H1 (cell line): ENCODE data around the gene CDH7. TPM values are rescaled to one million over a fixed set of nuclear protein-coding genes. Genes with fewer than 3 reads are reported as not detected.

Experiments used
- CEBPB ChIP-seq: IDR thresholded peaks from 2 replicates; pipeline ENCODE4 v1.6.1; 2012; ENCODE audit warnings: low read depth, low read length
- CHD7 ChIP-seq: fragments of 300-600 bp; sonication (generic); IDR thresholded peaks from 2 replicates; pipeline ENCODE4 v1.7.1; 2012; ENCODE audit warnings: low read length, moderate library complexity, mild to moderate bottlenecking, inconsistent platforms; ENCODE audit not compliant: insufficient replicate concordance
- EZH2 ChIP-seq: fragments of 200-600 bp; sonication (generic); IDR thresholded peaks from 2 replicates; pipeline ENCODE4 v1.7.1; 2012; ENCODE audit warnings: low read depth, mild to moderate bottlenecking, moderate library complexity, low read length, inconsistent platforms; ENCODE audit not compliant: severe bottlenecking
- MAX ChIP-seq: IDR thresholded peaks from 2 replicates; pipeline ENCODE4 v1.6.1; 2012; ENCODE audit warnings: inconsistent platforms
- RNF2 ChIP-seq: fragments of 200-900, 300-1000 bp; sonication (generic); IDR thresholded peaks from 2 replicates; pipeline ENCODE4 v1.7.1; 2016; ENCODE audit warnings: borderline replicate concordance, low read depth, mild to moderate bottlenecking, antibody characterized with exemption, low read length; ENCODE audit not compliant: poor library complexity, severe bottlenecking; ENCODE audit errors: missing control alignments
- SP4 ChIP-seq: IDR thresholded peaks from 2 replicates; pipeline ENCODE4 v1.6.1; 2012; ENCODE audit warnings: low read length, inconsistent platforms
- TAF1 ChIP-seq: IDR thresholded peaks from 2 replicates; pipeline ENCODE4 v1.6.1; 2011; ENCODE audit warnings: mild to moderate bottlenecking, low read depth, low read length
- polyA plus RNA-seq, 7 experiments: library from polyadenylated mRNA; depleted of rRNA in 3 of 7; stranded (reverse) in 5 of 7; unstranded in 2 of 7; fragments of >200 nt in 5 of 7; fragments of 200-250 nt in 2 of 7; gene quantifications; 1 replicate in 5 of 7; 2 replicates in 1 of 7; 4 replicates in 1 of 7; pipeline versions ENCODE4 v1.2.1 to v1.2.3, GENCODE V29; 2011 to 2013; ENCODE audit warnings: missing spikeins in 2 of 7, mixed read lengths in 2 of 7
- total RNA-seq: library from RNA; stranded (reverse); fragmentation: NEBNext Ultra II Directional; extraction: Animal tissue kit (Norgen Biotek cat#: 25700); gene quantifications from 2 replicates; pipeline ENCODE4 v1.2.1, GENCODE V29; 2021

CDH7 gene
- total and polyA plus RNA-seq, 2 of the 8 experiments (the other 6 are each of a cell fraction or from before 2014, with no cell fraction given): 1.00 to 1.5 TPM

DNA sequence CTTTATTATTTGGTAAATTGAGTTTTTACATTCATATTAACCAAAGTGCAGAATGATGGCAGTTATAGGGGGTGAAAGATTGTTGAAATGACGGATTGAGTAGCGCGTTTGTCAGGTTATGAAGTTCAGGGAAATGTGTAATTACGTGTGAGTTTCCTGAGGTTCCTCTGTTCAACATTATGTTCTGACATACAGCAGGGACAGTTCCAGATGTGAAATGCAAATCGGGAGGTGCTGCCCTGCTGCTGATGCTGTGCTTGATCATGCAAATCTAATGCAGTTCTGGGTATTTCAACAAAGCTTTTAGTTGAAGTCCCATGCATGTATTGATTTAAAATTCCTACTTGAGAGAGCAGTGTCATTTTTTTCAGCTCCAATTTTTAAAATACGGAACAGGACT is 57.9 kb downstream of the CDH7 start (continued):
- TF ChIP-seq SP4 (no peak), EZH2 (no peak), CEBPB (no peak), RNF2 (no peak), CHD7 (no peak), MAX (no peak), TAF1 (no peak)
